ENCODE results near the gene GRK5.
A peak's percentile ranks its signal among the peaks of the same experiment; 100 is the strongest.

Gene GRK5

GRCh38 chr10:119404719-119405519, 197.5 kb downstream of the GRK5 start:
- peak overlapping the region; percentile 37 for H2AFZ ChIP-seq (ENCODE audit: low read length)
- peaks cover 0 to under 1% of the 10 kb centered on the region in 2 donors for H3K36me3 ChIP-seq (replicated peaks in 1 of 2; ENCODE audit: control insufficient read depth in 2 of 2, insufficient read depth in 2 of 2, low read length in 2 of 2)
- H3K4me1 ChIP-seq (ENCODE audit: control insufficient read depth in 2 of 2, insufficient read depth in 1 of 2, low read depth in 1 of 2, low read length in 2 of 2): peaks cover 19 to 20% of the 10 kb centered on the region in 2 donors
- no peak overlapping the region for H2BK120ac ChIP-seq (ENCODE audit: low read depth, low read length)
- peak overlapping the region; percentile 6 for H2BK15ac ChIP-seq (ENCODE audit: low read length)
- no peak overlapping the region for H3K14ac ChIP-seq (ENCODE audit: low read length)
- H4K91ac ChIP-seq (ENCODE audit: low read depth, low read length, poor library complexity): no peak overlapping the region
- H4K8ac ChIP-seq (ENCODE audit: low read depth, low read length): no peak overlapping the region
- H3K4ac ChIP-seq (ENCODE audit: low read length): no peak overlapping the region
- DNase-seq (ENCODE audit: low spot score): no peak
- no peak overlapping the region for H3K4me2 ChIP-seq (ENCODE audit: insufficient read depth, low read length, poor library complexity, severe bottlenecking)
- peak overlapping the region; percentile 31 for H2BK5ac ChIP-seq (ENCODE audit: low read length)
- H3K23ac ChIP-seq (ENCODE audit: low read depth, low read length, poor library complexity): no peak overlapping the region
- peaks cover 0 to under 1% (median 0%) of the 10 kb centered on the region in 3 experiments for H3K27me3 ChIP-seq (ENCODE audit: control insufficient read depth in 3 of 3, insufficient read depth in 3 of 3, low read depth in 1 of 3, low read length in 3 of 3)
- H2AK5ac ChIP-seq (ENCODE audit: low read depth, low read length): no peak overlapping the region
- no peaks in the 10 kb centered on the region for H3K9me3 ChIP-seq (replicated peaks in 1 of 2; ENCODE audit: control insufficient read depth in 2 of 2, insufficient read depth in 1 of 2, low read depth in 1 of 2, low read length in 2 of 2)
- H3K9ac ChIP-seq (ENCODE audit: low read depth, low read length, poor library complexity): no peak overlapping the region
- H3K18ac ChIP-seq (ENCODE audit: low read length): peak overlapping the region; percentile 58
- WGBS, 2 donors (ENCODE audit: extremely low coverage in 2 of 2, insufficient read length in 2 of 2, insufficient replicate concordance in 1 of 2): no CpG with 5 or more reads among the region's 13 CpGs
- no peak overlapping the region for H3K27ac ChIP-seq (replicated peaks; ENCODE audit: low read length)
- no peaks in the 10 kb centered on the region for H3K79me1 ChIP-seq (ENCODE audit: low read depth, low read length)
- no peak overlapping the region for H3K4me3 ChIP-seq (ENCODE audit: low read length in 2 of 2)
- no peak overlapping the region for H2BK12ac ChIP-seq (ENCODE audit: low read length)

- no peak overlapping the region for H3K4me3 ChIP-seq (ENCODE audit: low read length in 2 of 2)
- H2AFZ ChIP-seq (ENCODE audit: low read length): peak overlapping the region; percentile 37
- no peak overlapping the region for H3K4me2 ChIP-seq (ENCODE audit: insufficient read depth, low read length, poor library complexity, severe bottlenecking)
- no peak for DNase-seq (ENCODE audit: low spot score)
- H3K79me1 ChIP-seq (ENCODE audit: low read depth, low read length): no peaks in the 10 kb centered on the region
- no peak overlapping the region for H4K91ac ChIP-seq (ENCODE audit: low read depth, low read length, poor library complexity)
- H2BK120ac ChIP-seq (ENCODE audit: low read depth, low read length): no peak overlapping the region
- no peak overlapping the region for H3K14ac ChIP-seq (ENCODE audit: low read length)
- no peaks in the 10 kb centered on the region for H3K27me3 ChIP-seq (ENCODE audit: control insufficient read depth in 3 of 3, insufficient read depth in 3 of 3, low read depth in 1 of 3, low read length in 3 of 3)
- no peak overlapping the region for H3K27ac ChIP-seq (replicated peaks; ENCODE audit: low read length)
- no peaks in the 10 kb centered on the region for H3K9me3 ChIP-seq (replicated peaks in 1 of 2; ENCODE audit: control insufficient read depth in 2 of 2, insufficient read depth in 1 of 2, low read depth in 1 of 2, low read length in 2 of 2)
- H3K4me1 ChIP-seq (ENCODE audit: control insufficient read depth in 2 of 2, insufficient read depth in 1 of 2, low read depth in 1 of 2, low read length in 2 of 2): peaks cover 21 to 25% of the 10 kb centered on the region in 2 donors
- no peak overlapping the region for H4K8ac ChIP-seq (ENCODE audit: low read depth, low read length)
- no peak overlapping the region for H2BK12ac ChIP-seq (ENCODE audit: low read length)
- no peak overlapping the region for H3K9ac ChIP-seq (ENCODE audit: low read depth, low read length, poor library complexity)
- H2BK5ac ChIP-seq (ENCODE audit: low read length): no peak overlapping the region
- H2BK15ac ChIP-seq (ENCODE audit: low read length): no peak overlapping the region
- peak overlapping the region; percentile 55 for H3K18ac ChIP-seq (ENCODE audit: low read length)
- WGBS, 2 donors (ENCODE audit: extremely low coverage in 2 of 2, insufficient read length in 2 of 2, insufficient replicate concordance in 1 of 2): no CpG with 5 or more reads among the region's 8 CpGs
- no peak overlapping the region for H3K23ac ChIP-seq (ENCODE audit: low read depth, low read length, poor library complexity)
- H3K4ac ChIP-seq (ENCODE audit: low read length): no peak overlapping the region
- no peak overlapping the region for H2AK5ac ChIP-seq (ENCODE audit: low read depth, low read length)
- no peaks in the 10 kb centered on the region for H3K36me3 ChIP-seq (replicated peaks in 1 of 2; ENCODE audit: control insufficient read depth in 2 of 2, insufficient read depth in 2 of 2, low read length in 2 of 2)
Measured at GRCh38 chr10:119405520-119405807, 198.1 kb downstream of the GRK5 start.

- H4K8ac ChIP-seq (ENCODE audit: low read depth, low read length): no peak overlapping the region
- peaks cover 21 to 29% of the 10 kb centered on the region in 2 donors for H3K4me1 ChIP-seq (ENCODE audit: control insufficient read depth in 2 of 2, insufficient read depth in 1 of 2, low read depth in 1 of 2, low read length in 2 of 2)
- H2BK15ac ChIP-seq (ENCODE audit: low read length): no peak overlapping the region
- H2BK120ac ChIP-seq (ENCODE audit: low read depth, low read length): no peak overlapping the region
- H3K4me3 ChIP-seq (ENCODE audit: low read length in 2 of 2): no peak overlapping the region
- H4K91ac ChIP-seq (ENCODE audit: low read depth, low read length, poor library complexity): no peak overlapping the region
- H2AFZ ChIP-seq (ENCODE audit: low read length): no peak overlapping the region
- no peak overlapping the region for H2BK12ac ChIP-seq (ENCODE audit: low read length)
- WGBS, 2 donors (ENCODE audit: extremely low coverage in 2 of 2, insufficient read length in 2 of 2, insufficient replicate concordance in 1 of 2): no CpG with 5 or more reads among the region's 3 CpGs
- DNase-seq (ENCODE audit: low spot score): no peak
- no peak overlapping the region for H3K9ac ChIP-seq (ENCODE audit: low read depth, low read length, poor library complexity)
- H3K4ac ChIP-seq (ENCODE audit: low read length): no peak overlapping the region
- H2BK5ac ChIP-seq (ENCODE audit: low read length): no peak overlapping the region
- H3K79me1 ChIP-seq (ENCODE audit: low read depth, low read length): no peaks in the 10 kb centered on the region
- no peak overlapping the region for H2AK5ac ChIP-seq (ENCODE audit: low read depth, low read length)
- no peak overlapping the region for H3K4me2 ChIP-seq (ENCODE audit: insufficient read depth, low read length, poor library complexity, severe bottlenecking)
- H3K23ac ChIP-seq (ENCODE audit: low read depth, low read length, poor library complexity): no peak overlapping the region
- H3K36me3 ChIP-seq (replicated peaks in 1 of 2; ENCODE audit: control insufficient read depth in 2 of 2, insufficient read depth in 2 of 2, low read length in 2 of 2): no peaks in the 10 kb centered on the region
- H3K18ac ChIP-seq (ENCODE audit: low read length): no peak overlapping the region
- no peaks in the 10 kb centered on the region for H3K27me3 ChIP-seq (ENCODE audit: control insufficient read depth in 3 of 3, insufficient read depth in 3 of 3, low read depth in 1 of 3, low read length in 3 of 3)
- no peak overlapping the region for H3K14ac ChIP-seq (ENCODE audit: low read length)
- no peak overlapping the region for H3K27ac ChIP-seq (replicated peaks; ENCODE audit: low read length)
- no peaks in the 10 kb centered on the region for H3K9me3 ChIP-seq (replicated peaks in 1 of 2; ENCODE audit: control insufficient read depth in 2 of 2, insufficient read depth in 1 of 2, low read depth in 1 of 2, low read length in 2 of 2)
Measured at GRCh38 chr10:119406137-119406536, 198.8 kb downstream of the GRK5 start.

- H3K79me1 ChIP-seq (ENCODE audit: low read depth, low read length): no peaks in the 10 kb centered on the region
- H3K27me3 ChIP-seq (ENCODE audit: control insufficient read depth in 3 of 3, insufficient read depth in 3 of 3, low read depth in 1 of 3, low read length in 3 of 3): no peaks in the 10 kb centered on the region
- H3K14ac ChIP-seq (ENCODE audit: low read length): no peak overlapping the region
- H3K27ac ChIP-seq (replicated peaks; ENCODE audit: low read length): no peak overlapping the region
- H2BK15ac ChIP-seq (ENCODE audit: low read length): no peak overlapping the region
- no peak overlapping the region for H2BK5ac ChIP-seq (ENCODE audit: low read length)
- no peak overlapping the region for H2AK5ac ChIP-seq (ENCODE audit: low read depth, low read length)
- no peak overlapping the region for H3K4me3 ChIP-seq (ENCODE audit: low read length in 2 of 2)
- no peak overlapping the region for H3K4me2 ChIP-seq (ENCODE audit: insufficient read depth, low read length, poor library complexity, severe bottlenecking)
- H3K23ac ChIP-seq (ENCODE audit: low read depth, low read length, poor library complexity): no peak overlapping the region
- no peak overlapping the region for H2BK120ac ChIP-seq (ENCODE audit: low read depth, low read length)
- no peak overlapping the region for H2BK12ac ChIP-seq (ENCODE audit: low read length)
- H4K8ac ChIP-seq (ENCODE audit: low read depth, low read length): no peak overlapping the region
- H3K4me1 ChIP-seq (ENCODE audit: control insufficient read depth in 2 of 2, insufficient read depth in 1 of 2, low read depth in 1 of 2, low read length in 2 of 2): peaks cover 21 to 29% of the 10 kb centered on the region in 2 donors
- H3K4ac ChIP-seq (ENCODE audit: low read length): no peak overlapping the region
- no peak overlapping the region for H4K91ac ChIP-seq (ENCODE audit: low read depth, low read length, poor library complexity)
- DNase-seq (ENCODE audit: low spot score): no peak
- WGBS, 2 donors (ENCODE audit: extremely low coverage in 2 of 2, insufficient read length in 2 of 2, insufficient replicate concordance in 1 of 2): no CpG with 5 or more reads among the region's 7 CpGs
- no peak overlapping the region for H3K9ac ChIP-seq (ENCODE audit: low read depth, low read length, poor library complexity)
- H3K18ac ChIP-seq (ENCODE audit: low read length): no peak overlapping the region
- no peaks in the 10 kb centered on the region for H3K36me3 ChIP-seq (replicated peaks in 1 of 2; ENCODE audit: control insufficient read depth in 2 of 2, insufficient read depth in 2 of 2, low read length in 2 of 2)
- no peaks in the 10 kb centered on the region for H3K9me3 ChIP-seq (replicated peaks in 1 of 2; ENCODE audit: control insufficient read depth in 2 of 2, insufficient read depth in 1 of 2, low read depth in 1 of 2, low read length in 2 of 2)
- H2AFZ ChIP-seq (ENCODE audit: low read length): no peak overlapping the region
Measured at GRCh38 chr10:119406601-119407253, 199.4 kb downstream of the GRK5 start.
